T1000 (cell line): ENCODE results near the gene GALNT17.

Experiments used
- DNase-seq: peaks from one replicate; lab custom pipeline; 2025; ENCODE audit warnings: mixed read lengths; lab: John Stamatoyannopoulos, UW

GALNT17 gene

GRCh38 chr7:71389976-71390375, 258.0 kb downstream of the GALNT17 start:
- no peak for DNase-seq

GRCh38 chr7:71393661-71394060, 261.7 kb downstream of the GALNT17 start:
- DNase-seq = no peak

- no peak for DNase-seq
Measured at GRCh38 chr7:71402684-71403083, 270.7 kb downstream of the GALNT17 start.

GRCh38 chr7:71403202-71403946, 271.4 kb downstream of the GALNT17 start:
- DNase-seq = no peak

GRCh38 chr7:71404726-71405345, 272.9 kb downstream of the GALNT17 start:
- DNase-seq = no peak

GRCh38 chr7:71408271-71408670, 276.3 kb downstream of the GALNT17 start:
- no peak for DNase-seq

GRCh38 chr7:71409550-71410157, 277.7 kb downstream of the GALNT17 start:
- DNase-seq = no peak

GRCh38 chr7:71411475-71411874, 279.5 kb downstream of the GALNT17 start:
- DNase-seq = no peak

- no peak for DNase-seq
Measured at GRCh38 chr7:71414490-71414889, 282.5 kb downstream of the GALNT17 start.

- no peak for DNase-seq
Measured at GRCh38 chr7:71419546-71420337, 287.8 kb downstream of the GALNT17 start.

- no peak for DNase-seq
Measured at GRCh38 chr7:71422104-71422503, 290.2 kb downstream of the GALNT17 start.

GRCh38 chr7:71424166-71425035, 292.5 kb downstream of the GALNT17 start:
- no peak for DNase-seq

GRCh38 chr7:71429083-71429482, 297.1 kb downstream of the GALNT17 start:
- no peak for DNase-seq

GRCh38 chr7:71430246-71430645, 298.3 kb downstream of the GALNT17 start:
- DNase-seq = no peak

GRCh38 chr7:71439321-71439720, 307.4 kb downstream of the GALNT17 start:
- DNase-seq = no peak

- no peak for DNase-seq
Measured at GRCh38 chr7:71442492-71443190, 310.7 kb downstream of the GALNT17 start.

GRCh38 chr7:71443191-71443530, 311.2 kb downstream of the GALNT17 start:
- no peak for DNase-seq

GRCh38 chr7:71444130-71444529, 312.2 kb downstream of the GALNT17 start:
- no peak for DNase-seq

- DNase-seq = no peak
Measured at GRCh38 chr7:71453630-71454029, 321.7 kb downstream of the GALNT17 start.

GRCh38 chr7:71454981-71455380, 323.0 kb downstream of the GALNT17 start:
- no peak for DNase-seq

- DNase-seq = no peak
Measured at GRCh38 chr7:71457021-71457420, 325.1 kb downstream of the GALNT17 start.
